HepG2 (cell line): ENCODE results near the gene GOLGA3. TPM values are rescaled to one million over a fixed set of nuclear protein-coding genes. Genes with fewer than 3 reads are reported as not detected.
A peak's percentile ranks its signal among the peaks of the same experiment; 100 is the strongest.

ENCODE experiments used
- CEBPG ChIP-seq: IDR thresholded peaks from 2 replicates; pipeline ENCODE4 v1.6.1; 2016
- FOXA1 ChIP-seq, 2 experiments: fragments of 450-650 bp in 1 of 2; sonication (generic) in 1 of 2; formaldehyde crosslinking in 1 of 2; IDR thresholded peaks; 2 replicates each; pipeline versions ENCODE4 v1.4.0 to v1.6.1; 2016 to 2020; ENCODE audit warnings: missing genetic modification reagents in 1 of 2
- HMG20A ChIP-seq: IDR thresholded peaks from 2 replicates; pipeline ENCODE4 v1.6.1; 2016; ENCODE audit warnings: borderline replicate concordance
- HMG20B ChIP-seq: conservative IDR thresholded peaks from 2 replicates; pipeline ENCODE4 v1.6.1; 2016; ENCODE audit warnings: missing genetic modification reagents, missing compliant biosample characterization
- HNRNPUL1 ChIP-seq: fragments of 200-400 bp; formaldehyde crosslinking; IDR thresholded peaks from 2 replicates; pipeline ENCODE4 v1.6.1; 2017; ENCODE audit warnings: low read depth, mild to moderate bottlenecking, low read length, moderate library complexity
- NR2F2 ChIP-seq: IDR thresholded peaks from 2 replicates; pipeline ENCODE4 v1.6.1; 2012; ENCODE audit warnings: low read depth, inconsistent platforms, borderline replicate concordance
- NRL ChIP-seq: sonication (generic); formaldehyde crosslinking; IDR thresholded peaks from 2 replicates; pipeline ENCODE4 v1.5.0; 2020; ENCODE audit warnings: missing genetic modification reagents, mild to moderate bottlenecking, moderate library complexity, borderline replicate concordance
- POLR2AphosphoS2 ChIP-seq: IDR thresholded peaks from 2 replicates; pipeline ENCODE4 v1.6.1; 2011; ENCODE audit warnings: low read depth, low read length, improper control_type of control experiment
- RARA ChIP-seq: IDR thresholded peaks from 2 replicates; pipeline ENCODE4 v1.6.1; 2016; ENCODE audit warnings: missing genetic modification reagents, missing compliant biosample characterization
- RFX3 ChIP-seq: IDR thresholded peaks from 2 replicates; pipeline ENCODE4 v1.6.1; 2016; ENCODE audit warnings: missing biosample characterization, missing genetic modification reagents
- RXRB ChIP-seq: IDR thresholded peaks from 2 replicates; pipeline ENCODE4 v1.6.1; 2016; ENCODE audit warnings: borderline replicate concordance, missing genetic modification reagents, missing compliant biosample characterization
- SAFB2 ChIP-seq: sonication (generic); formaldehyde crosslinking; IDR thresholded peaks from 2 replicates; pipeline ENCODE4 v1.5.1; 2020; ENCODE audit warnings: missing genetic modification reagents, low read depth, mild to moderate bottlenecking, borderline replicate concordance
- ZBTB3 ChIP-seq: sonication (generic); formaldehyde crosslinking; IDR thresholded peaks from 2 replicates; pipeline ENCODE4 v1.4.0; 2020; ENCODE audit warnings: low read depth, mild to moderate bottlenecking, moderate library complexity, missing genetic modification reagents, borderline replicate concordance
- ZMYM2 ChIP-seq: sonication (generic); formaldehyde crosslinking; IDR thresholded peaks from 2 replicates; pipeline ENCODE4 v1.8.0; 2022; ENCODE audit warnings: mild to moderate bottlenecking, missing genetic modification reagents
- ZNF30 ChIP-seq: sonication (generic); formaldehyde crosslinking; IDR thresholded peaks from 2 replicates; pipeline ENCODE4 v1.5.0; 2020; ENCODE audit warnings: mild to moderate bottlenecking, missing genetic modification reagents
- ZNF549 ChIP-seq: sonication (generic); formaldehyde crosslinking; IDR thresholded peaks from 2 replicates; pipeline ENCODE4 v1.5.0; 2020; ENCODE audit warnings: missing genetic modification reagents
- ZNF775 ChIP-seq: sonication (generic); formaldehyde crosslinking; IDR thresholded peaks from 2 replicates; pipeline ENCODE4 v1.4.0; 2020; ENCODE audit warnings: missing genetic modification reagents, mild to moderate bottlenecking, moderate library complexity, borderline replicate concordance
- polyA plus RNA-seq, 8 experiments: library from polyadenylated mRNA; depleted of rRNA in 3 of 8; stranded (reverse) in 7 of 8; unstranded in 1 of 8; fragments of >200 nt; fragmentation: Illumina TruSeq in 4 of 8; extraction: Trizol in 4 of 8; gene quantifications; 2 replicates each; pipeline versions ENCODE4 v1.2.1 to v1.2.3, GENCODE V29; 2011 to 2016; ENCODE audit warnings: low read depth in 4 of 8, missing spikeins in 1 of 8, mixed read lengths in 1 of 8; ENCODE audit not compliant: insufficient read depth in 1 of 8
- total RNA-seq, 5 experiments: library from RNA; depleted of rRNA; stranded (reverse); fragments of >200 nt; fragmentation: Illumina TruSeq; extraction: Trizol; gene quantifications; 2 replicates each; pipeline ENCODE4 v1.2.3, GENCODE V29; 2016; ENCODE audit warnings: low read depth in 1 of 5
- TF ChIP-seq, protein P1 (sequence below): sonication (generic); formaldehyde crosslinking; IDR thresholded peaks from 2 replicates; pipeline ENCODE4 v1.8.1; 2023; ENCODE audit warnings: mild to moderate bottlenecking, missing genetic modification reagents
- TF ChIP-seq, protein P2 (sequence below): sonication (generic); formaldehyde crosslinking; IDR thresholded peaks from 2 replicates; pipeline ENCODE4 v1.4.0; 2020; ENCODE audit warnings: missing genetic modification reagents
- TF ChIP-seq, protein P3 (sequence below): sonication (generic); formaldehyde crosslinking; IDR thresholded peaks from 2 replicates; pipeline ENCODE4 v1.4.0; 2020; ENCODE audit warnings: missing genetic modification reagents
- TF ChIP-seq, protein P4 (sequence below): sonication (generic); formaldehyde crosslinking; IDR thresholded peaks from 2 replicates; pipeline ENCODE4 v1.8.0; 2022; ENCODE audit warnings: mild to moderate bottlenecking, missing genetic modification reagents

GOLGA3 gene
- total and polyA plus RNA-seq, 2 of the 13 experiments (the other 11 are each of a cell fraction or from before 2014, with no cell fraction given): 22.0 to 43.0 TPM

DNA sequence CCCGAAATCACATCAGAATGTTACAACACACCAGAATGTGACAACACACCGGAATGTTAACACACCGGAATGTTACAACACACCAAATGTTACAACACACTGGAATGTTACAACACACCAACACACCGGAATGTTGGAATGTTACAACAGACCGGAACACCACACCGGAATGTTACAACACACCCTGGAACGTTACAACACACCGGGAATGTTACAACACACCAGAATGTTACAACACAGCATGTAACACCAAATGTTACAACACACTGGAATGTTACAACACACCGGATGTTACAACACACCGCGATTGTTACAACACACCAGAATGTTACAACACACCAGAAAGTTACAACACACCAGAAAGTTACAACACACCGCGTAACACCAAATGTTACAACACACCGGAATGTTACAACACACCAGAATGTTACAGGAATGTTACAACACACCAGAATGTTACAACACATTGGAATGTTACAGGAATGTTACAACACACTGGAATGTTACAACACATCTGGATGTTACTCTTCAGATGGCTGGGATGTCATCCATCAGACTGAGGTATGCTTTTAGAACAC lies 37.7 kb upstream of the GOLGA3 start (continued):
- TF ChIP-seq, protein P1, sequence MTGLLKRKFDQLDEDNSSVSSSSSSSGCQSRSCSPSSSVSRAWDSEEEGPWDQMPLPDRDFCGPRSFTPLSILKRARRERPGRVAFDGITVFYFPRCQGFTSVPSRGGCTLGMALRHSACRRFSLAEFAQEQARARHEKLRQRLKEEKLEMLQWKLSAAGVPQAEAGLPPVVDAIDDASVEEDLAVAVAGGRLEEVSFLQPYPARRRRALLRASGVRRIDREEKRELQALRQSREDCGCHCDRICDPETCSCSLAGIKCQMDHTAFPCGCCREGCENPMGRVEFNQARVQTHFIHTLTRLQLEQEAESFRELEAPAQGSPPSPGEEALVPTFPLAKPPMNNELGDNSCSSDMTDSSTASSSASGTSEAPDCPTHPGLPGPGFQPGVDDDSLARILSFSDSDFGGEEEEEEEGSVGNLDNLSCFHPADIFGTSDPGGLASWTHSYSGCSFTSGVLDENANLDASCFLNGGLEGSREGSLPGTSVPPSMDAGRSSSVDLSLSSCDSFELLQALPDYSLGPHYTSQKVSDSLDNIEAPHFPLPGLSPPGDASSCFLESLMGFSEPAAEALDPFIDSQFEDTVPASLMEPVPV (CRISPR knock-in tag): no peak
- TF ChIP-seq NR2F2: no peak
- no peak for TF ChIP-seq ZNF775 (CRISPR knock-in tag)
- TF ChIP-seq ZNF30: no peak
- no peak for TF ChIP-seq RARA (CRISPR knock-in tag)
- no peak for TF ChIP-seq RXRB (CRISPR knock-in tag)
- TF ChIP-seq POLR2AphosphoS2: no peak
- TF ChIP-seq SAFB2: no peak
- no peak for TF ChIP-seq ZBTB3 (CRISPR knock-in tag)
- TF ChIP-seq FOXA1 (IDR thresholded peaks at IDR 0.05): no peak
- TF ChIP-seq FOXA1 (CRISPR knock-in tag; IDR thresholded peaks at IDR 0.05): 0 out of 2 replicates have a peak, but pooled peaks have one; percentile 22
- TF ChIP-seq RFX3 (CRISPR knock-in tag): no peak
- no peak for TF ChIP-seq HNRNPUL1
- no peak for TF ChIP-seq HMG20B (CRISPR knock-in tag)
- TF ChIP-seq, protein P2, sequence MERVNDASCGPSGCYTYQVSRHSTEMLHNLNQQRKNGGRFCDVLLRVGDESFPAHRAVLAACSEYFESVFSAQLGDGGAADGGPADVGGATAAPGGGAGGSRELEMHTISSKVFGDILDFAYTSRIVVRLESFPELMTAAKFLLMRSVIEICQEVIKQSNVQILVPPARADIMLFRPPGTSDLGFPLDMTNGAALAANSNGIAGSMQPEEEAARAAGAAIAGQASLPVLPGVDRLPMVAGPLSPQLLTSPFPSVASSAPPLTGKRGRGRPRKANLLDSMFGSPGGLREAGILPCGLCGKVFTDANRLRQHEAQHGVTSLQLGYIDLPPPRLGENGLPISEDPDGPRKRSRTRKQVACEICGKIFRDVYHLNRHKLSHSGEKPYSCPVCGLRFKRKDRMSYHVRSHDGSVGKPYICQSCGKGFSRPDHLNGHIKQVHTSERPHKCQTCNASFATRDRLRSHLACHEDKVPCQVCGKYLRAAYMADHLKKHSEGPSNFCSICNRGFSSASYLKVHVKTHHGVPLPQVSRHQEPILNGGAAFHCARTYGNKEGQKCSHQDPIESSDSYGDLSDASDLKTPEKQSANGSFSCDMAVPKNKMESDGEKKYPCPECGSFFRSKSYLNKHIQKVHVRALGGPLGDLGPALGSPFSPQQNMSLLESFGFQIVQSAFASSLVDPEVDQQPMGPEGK (CRISPR knock-in tag): no peak
- no peak for TF ChIP-seq ZNF549 (CRISPR knock-in tag)
- TF ChIP-seq CEBPG (CRISPR knock-in tag): peak; percentile 74
- TF ChIP-seq NRL (CRISPR knock-in tag): no peak
- TF ChIP-seq, protein P3, sequence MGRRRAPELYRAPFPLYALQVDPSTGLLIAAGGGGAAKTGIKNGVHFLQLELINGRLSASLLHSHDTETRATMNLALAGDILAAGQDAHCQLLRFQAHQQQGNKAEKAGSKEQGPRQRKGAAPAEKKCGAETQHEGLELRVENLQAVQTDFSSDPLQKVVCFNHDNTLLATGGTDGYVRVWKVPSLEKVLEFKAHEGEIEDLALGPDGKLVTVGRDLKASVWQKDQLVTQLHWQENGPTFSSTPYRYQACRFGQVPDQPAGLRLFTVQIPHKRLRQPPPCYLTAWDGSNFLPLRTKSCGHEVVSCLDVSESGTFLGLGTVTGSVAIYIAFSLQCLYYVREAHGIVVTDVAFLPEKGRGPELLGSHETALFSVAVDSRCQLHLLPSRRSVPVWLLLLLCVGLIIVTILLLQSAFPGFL (CRISPR knock-in tag): no peak
- TF ChIP-seq ZMYM2 (CRISPR knock-in tag): peak; percentile 75; the same call in 1 of the 2 replicates
- TF ChIP-seq HMG20A (CRISPR knock-in tag): no peak
- TF ChIP-seq, protein P4, sequence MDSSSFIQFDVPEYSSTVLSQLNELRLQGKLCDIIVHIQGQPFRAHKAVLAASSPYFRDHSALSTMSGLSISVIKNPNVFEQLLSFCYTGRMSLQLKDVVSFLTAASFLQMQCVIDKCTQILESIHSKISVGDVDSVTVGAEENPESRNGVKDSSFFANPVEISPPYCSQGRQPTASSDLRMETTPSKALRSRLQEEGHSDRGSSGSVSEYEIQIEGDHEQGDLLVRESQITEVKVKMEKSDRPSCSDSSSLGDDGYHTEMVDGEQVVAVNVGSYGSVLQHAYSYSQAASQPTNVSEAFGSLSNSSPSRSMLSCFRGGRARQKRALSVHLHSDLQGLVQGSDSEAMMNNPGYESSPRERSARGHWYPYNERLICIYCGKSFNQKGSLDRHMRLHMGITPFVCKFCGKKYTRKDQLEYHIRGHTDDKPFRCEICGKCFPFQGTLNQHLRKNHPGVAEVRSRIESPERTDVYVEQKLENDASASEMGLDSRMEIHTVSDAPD (CRISPR knock-in tag): no peak
